GM12864 (cell line): Measurements from ENCODE around the gene LAIR1.

Experiments
- DNase-seq: peaks from one replicate; pipeline ENCODE4 v3.0.0-alpha.2; 2011; ENCODE audit warnings: low read depth
- H3K4me3 ChIP-seq: 2 replicates; pipeline ENCODE4 v1.5.1; 2011; ENCODE audit warnings: mild to moderate bottlenecking, low read depth, low read length, control low read depth
- CTCF ChIP-seq: IDR thresholded peaks from 2 replicates; pipeline ENCODE4 v1.5.1; 2011; ENCODE audit warnings: low read depth, mild to moderate bottlenecking, moderate library complexity, low read length, control low read depth, inconsistent platforms; ENCODE audit errors: missing control alignments

LAIR1 gene

GRCh38 chr19:54302257-54302656 lies 62.5 kb downstream of the LAIR1 start:
- no peak for TF ChIP-seq CTCF
- no peak for DNase-seq
- H3K4me3 ChIP-seq = no peak overlapping the region
